HCT116 (cell line): ENCODE measurements around the gene STOML3. TPM values are rescaled to one million over a fixed set of nuclear protein-coding genes. Genes with fewer than 3 reads are reported as not detected.

Source experiments
- ATAC-seq: fragments of 200-7000 bp; cut with Tn5 transposase; 2 replicates; pipeline ENCODE4 v1.9.1; 2020; ENCODE audit warnings: mild to moderate bottlenecking, moderate library complexity
- BruUV-seq: library from RNA; stranded (reverse); fragments of 400-500 nt; replicated peaks from 2 replicates; lab custom pipeline; 2021; lab: Mats Ljungman, UMichigan
- CTCF ChIA-PET: fragments of 300-600 bp; sonication (Branson Sonifier 250); formaldehyde crosslinking; loops from one replicate; lab custom pipeline; 2021; ENCODE audit warnings: antibody characterized with exemption; lab: Charles Lee
- POLR2A ChIA-PET: fragments of 300-600, 350-600 bp; sonication (Branson Sonifier 250); formaldehyde crosslinking; loops from one replicate; lab custom pipeline; 2021; ENCODE audit warnings: antibody characterized with exemption; lab: Charles Lee
- RAD21 ChIA-PET, 2 experiments: fragments of 300-600 bp; sonication (Branson Sonifier 250); formaldehyde crosslinking; loops; one replicate each; lab custom pipeline; 2023; ENCODE audit warnings: low total read pairs in 2 of 2; ENCODE audit not compliant: uncharacterized antibody in 2 of 2, unreplicated experiment in 2 of 2, low non-redundant PET in 1 of 2; lab: Charles Lee
- DNase-seq: peaks from one replicate; pipeline ENCODE4 v3.0.0-alpha.2; 2010; ENCODE audit warnings: low read depth, low spot score
- H2AFZ ChIP-seq: fragments of 200-600 bp; shearing (Covaris generic), sonication (generic); 2 replicates; pipeline ENCODE4 v1.6.1; 2017; ENCODE audit warnings: low read depth, mixed run types, mixed read lengths, antibody characterized with exemption, low read length; ENCODE audit not compliant: poor library complexity, severe bottlenecking
- H3K27ac ChIP-seq: 2 replicates; pipeline ENCODE4 v1.5.1; 2012; ENCODE audit warnings: low read depth, low read length
- H3K27me3 ChIP-seq: fragments of 200-600 bp; sonication (generic); 2 replicates; pipeline ENCODE4 v1.6.1; 2016; ENCODE audit warnings: mixed run types, low read length, mixed read lengths; ENCODE audit not compliant: insufficient read depth
- H3K36me3 ChIP-seq, 2 experiments: fragments of 200-500 bp in 1 of 2; fragments of 200-600 bp in 1 of 2; sonication (Bioruptor generic) in 1 of 2; sonication (generic) in 1 of 2; 2 replicates each; pipeline versions ENCODE4 v1.5.1 to v1.6.1; 2014 to 2016; ENCODE audit warnings: low read length in 2 of 2, inconsistent platforms in 1 of 2, mixed read lengths in 1 of 2, mixed run types in 1 of 2; ENCODE audit not compliant: insufficient read depth in 2 of 2, control insufficient read depth in 1 of 2
- H3K4me1 ChIP-seq, 2 experiments: fragments of 200-600 bp in 1 of 2; sonication (generic) in 1 of 2; 2 replicates each; pipeline versions ENCODE4 v1.5.1 to v1.6.1; 2012 to 2017; ENCODE audit warnings: low read length in 2 of 2, inconsistent platforms in 1 of 2, mild to moderate bottlenecking in 1 of 2, mixed read lengths in 1 of 2, mixed run types in 1 of 2, moderate library complexity in 1 of 2; ENCODE audit not compliant: insufficient read depth in 2 of 2, control insufficient read depth in 1 of 2
- H3K4me2 ChIP-seq: fragments of 200-600 bp; sonication (generic); 2 replicates; pipeline ENCODE4 v1.6.1; 2017; ENCODE audit warnings: mixed run types, low read length, mixed read lengths
- H3K4me3 ChIP-seq, 2 experiments: fragments of 200-600 bp in 1 of 2; sonication (generic) in 1 of 2; replicated peaks in 1 of 2; 2 replicates each; pipeline ENCODE4 v1.5.1; 2011 to 2016; ENCODE audit warnings: low read length in 2 of 2, control low read depth in 1 of 2, low read depth in 1 of 2, mild to moderate bottlenecking in 1 of 2, mixed read lengths in 1 of 2, mixed run types in 1 of 2
- H3K79me2 ChIP-seq: fragments of 200-600 bp; sonication (generic); 2 replicates; pipeline ENCODE4 v1.6.1; 2017; ENCODE audit warnings: mild to moderate bottlenecking, mixed run types, low read length, moderate library complexity, mixed read lengths; ENCODE audit not compliant: insufficient read depth
- H3K9ac ChIP-seq: fragments of 200-600 bp; sonication (generic); 2 replicates; pipeline ENCODE4 v1.6.1; 2016; ENCODE audit warnings: low read length, mixed read lengths
- H3K9me2 ChIP-seq: fragments of 200-600 bp; sonication (generic), shearing (Covaris generic); 2 replicates; pipeline ENCODE4 v1.6.1; 2017; ENCODE audit warnings: mixed run types, mild to moderate bottlenecking, moderate library complexity; ENCODE audit not compliant: insufficient read depth
- H3K9me3 ChIP-seq, 2 experiments: fragments of 200-500 bp in 1 of 2; fragments of 200-600 bp in 1 of 2; sonication (Bioruptor generic) in 1 of 2; sonication (generic) in 1 of 2; 2 replicates each; pipeline ENCODE4 v1.6.1; 2014 to 2017; ENCODE audit warnings: low read length in 2 of 2, mixed read lengths in 2 of 2, inconsistent platforms in 1 of 2, low read depth in 1 of 2, mild to moderate bottlenecking in 1 of 2, mixed run types in 1 of 2, moderate library complexity in 1 of 2; ENCODE audit not compliant: control insufficient read depth in 1 of 2, insufficient read depth in 1 of 2
- H4K20me1 ChIP-seq: fragments of 200-600 bp; sonication (generic), shearing (Covaris generic); 2 replicates; pipeline ENCODE4 v1.6.1; 2017; ENCODE audit warnings: mixed run types, mild to moderate bottlenecking, moderate library complexity; ENCODE audit not compliant: insufficient read depth
- ELF1 ChIP-seq: IDR thresholded peaks from 2 replicates; pipeline ENCODE4 v1.6.1; 2012; ENCODE audit warnings: low read depth, borderline replicate concordance
- FOSL1 ChIP-seq: IDR thresholded peaks from 2 replicates; pipeline ENCODE4 v1.6.1; 2012; ENCODE audit warnings: low read depth
- POLR2A ChIP-seq: IDR thresholded peaks from 2 replicates; pipeline ENCODE4 v1.7.0; 2011; ENCODE audit warnings: borderline replicate concordance; ENCODE audit not compliant: insufficient read depth, insufficient read length; ENCODE audit errors: extremely low read depth
- SRF ChIP-seq: IDR thresholded peaks from 2 replicates; pipeline ENCODE4 v1.6.1; 2012; ENCODE audit warnings: low read depth
- intact Hi-C: fragments of 100-400 bp; cut with micrococcal nuclease; formaldehyde crosslinking; loops from 2 replicates; pipeline ENCODE4 v1.10.0; 2022
- total RNA-seq: library from RNA; stranded (reverse); gene quantifications from one replicate; pipeline ENCODE4 v1.2.1, GENCODE V29; 2021; ENCODE audit not compliant: unreplicated experiment
- TF ChIP-seq, protein P1 (sequence below): IDR thresholded peaks from 2 replicates; pipeline ENCODE4 v1.6.1; 2012; ENCODE audit warnings: low read depth

The STOML3 gene
- total RNA-seq, 1 experiment from 2014 or later, result not detected

DNA sequence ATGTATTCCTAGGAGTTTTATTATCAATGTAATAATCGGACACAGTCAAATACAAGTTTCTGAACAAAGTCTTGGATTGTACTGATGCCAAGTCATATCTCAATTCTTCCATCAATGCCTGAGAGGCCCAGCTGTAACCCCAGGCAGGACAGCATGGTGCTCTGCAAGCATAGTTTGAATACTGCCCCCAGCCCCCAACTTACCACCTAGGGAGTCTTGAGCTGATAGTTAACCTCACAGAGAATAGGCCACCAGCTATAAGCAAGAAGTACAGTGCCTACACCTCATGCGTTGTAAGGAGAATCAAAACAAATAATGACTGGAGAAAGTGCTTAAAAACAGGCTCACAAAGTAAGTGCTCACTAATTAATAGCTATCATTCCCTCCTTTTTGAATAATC is 44.6 kb upstream of the STOML3 start (continued):
- TF ChIP-seq SRF (no peak), FOSL1 (no peak)
- TF ChIP-seq, all 23 proteins: peak for 0

DNA sequence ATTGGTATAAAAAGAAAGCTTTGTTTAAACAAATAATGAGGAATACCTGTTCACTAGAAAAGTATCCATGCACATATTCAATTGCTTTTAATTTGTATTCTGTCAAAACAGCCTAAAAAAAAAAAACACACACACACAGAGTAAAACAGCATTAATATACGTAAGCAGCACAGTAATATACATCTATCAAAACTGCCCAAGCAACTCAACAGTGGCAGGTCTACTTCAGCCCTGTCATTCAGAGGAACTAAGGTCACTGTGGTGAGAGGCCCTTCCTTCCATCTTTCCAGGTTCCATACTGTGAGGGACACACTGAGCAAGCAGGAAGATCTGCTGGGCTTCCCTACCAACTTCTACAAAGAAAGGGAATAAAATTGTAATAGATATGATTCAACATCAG is 43.5 kb upstream of the STOML3 start:
- ATAC-seq, result no peak

More for the DNA sequence above, 43.5 kb upstream of the STOML3 start:
- Histone ChIP-seq H3K4me3 (no peak overlapping the region), H3K79me2 (peaks cover 73% of the 10 kb centered on the region), H3K27me3 (no peaks in the 10 kb centered on the region), H4K20me1 (no peaks in the 10 kb centered on the region), H3K36me3 (no peaks in the 10 kb centered on the region), H3K9me3 (no peaks in the 10 kb centered on the region), H3K27ac (no peak overlapping the region), H2AFZ (no peak overlapping the region), H3K9me2 (no peaks in the 10 kb centered on the region), H3K9ac (no peak overlapping the region), H3K4me2 (no peak overlapping the region), H3K4me1 (peaks cover 0 to 25% of the 10 kb centered on the region in 2 experiments; a peak in 3 of 4 replicates)
- DNase-seq, result no peak
- intact Hi-C loops, result no loop called here
- POLR2A ChIA-PET, result no interaction called here
- RAD21 ChIA-PET, result no interaction called here
- BruUV-seq, result no TSS peak
- CTCF ChIA-PET, result no interaction called here
- TF ChIP-seq POLR2A (no peak), ELF1 (no peak)
- TF ChIP-seq, protein P1, sequence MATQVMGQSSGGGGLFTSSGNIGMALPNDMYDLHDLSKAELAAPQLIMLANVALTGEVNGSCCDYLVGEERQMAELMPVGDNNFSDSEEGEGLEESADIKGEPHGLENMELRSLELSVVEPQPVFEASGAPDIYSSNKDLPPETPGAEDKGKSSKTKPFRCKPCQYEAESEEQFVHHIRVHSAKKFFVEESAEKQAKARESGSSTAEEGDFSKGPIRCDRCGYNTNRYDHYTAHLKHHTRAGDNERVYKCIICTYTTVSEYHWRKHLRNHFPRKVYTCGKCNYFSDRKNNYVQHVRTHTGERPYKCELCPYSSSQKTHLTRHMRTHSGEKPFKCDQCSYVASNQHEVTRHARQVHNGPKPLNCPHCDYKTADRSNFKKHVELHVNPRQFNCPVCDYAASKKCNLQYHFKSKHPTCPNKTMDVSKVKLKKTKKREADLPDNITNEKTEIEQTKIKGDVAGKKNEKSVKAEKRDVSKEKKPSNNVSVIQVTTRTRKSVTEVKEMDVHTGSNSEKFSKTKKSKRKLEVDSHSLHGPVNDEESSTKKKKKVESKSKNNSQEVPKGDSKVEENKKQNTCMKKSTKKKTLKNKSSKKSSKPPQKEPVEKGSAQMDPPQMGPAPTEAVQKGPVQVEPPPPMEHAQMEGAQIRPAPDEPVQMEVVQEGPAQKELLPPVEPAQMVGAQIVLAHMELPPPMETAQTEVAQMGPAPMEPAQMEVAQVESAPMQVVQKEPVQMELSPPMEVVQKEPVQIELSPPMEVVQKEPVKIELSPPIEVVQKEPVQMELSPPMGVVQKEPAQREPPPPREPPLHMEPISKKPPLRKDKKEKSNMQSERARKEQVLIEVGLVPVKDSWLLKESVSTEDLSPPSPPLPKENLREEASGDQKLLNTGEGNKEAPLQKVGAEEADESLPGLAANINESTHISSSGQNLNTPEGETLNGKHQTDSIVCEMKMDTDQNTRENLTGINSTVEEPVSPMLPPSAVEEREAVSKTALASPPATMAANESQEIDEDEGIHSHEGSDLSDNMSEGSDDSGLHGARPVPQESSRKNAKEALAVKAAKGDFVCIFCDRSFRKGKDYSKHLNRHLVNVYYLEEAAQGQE, result no peak
